SK-MEL-5 (cell line): Measurements from ENCODE around the gene PEX14. TPM values are rescaled to one million over a fixed set of nuclear protein-coding genes. Genes with fewer than 3 reads are reported as not detected.
"Not testable (repeated sequence)": the region's sequence is repeated elsewhere in the genome, so short reads cannot be mapped to it uniquely, and the experiment has no call there.

Experiments used
- DNase-seq: peaks from one replicate; pipeline ENCODE4 v3.0.0-alpha.2; 2016; ENCODE audit warnings: low read depth, low spot score
- in situ Hi-C: cut with HindIII; loops from 2 replicates; pipeline ENCODE4 v1.10.0; 2016; ENCODE audit warnings: low sequenced_read_pairs, high pct_unique_total_duplicates, low pct_unique_long_range_greater_than_20kb
- total RNA-seq: library from RNA; depleted of rRNA; stranded (reverse); fragments of >200 nt; shearing (Covaris generic); gene quantifications from 2 replicates; pipeline ENCODE4 v1.2.3, GENCODE V29; 2014

The PEX14 gene
- total RNA-seq, 1 experiment from 2014 or later: 9.7 TPM

DNA sequence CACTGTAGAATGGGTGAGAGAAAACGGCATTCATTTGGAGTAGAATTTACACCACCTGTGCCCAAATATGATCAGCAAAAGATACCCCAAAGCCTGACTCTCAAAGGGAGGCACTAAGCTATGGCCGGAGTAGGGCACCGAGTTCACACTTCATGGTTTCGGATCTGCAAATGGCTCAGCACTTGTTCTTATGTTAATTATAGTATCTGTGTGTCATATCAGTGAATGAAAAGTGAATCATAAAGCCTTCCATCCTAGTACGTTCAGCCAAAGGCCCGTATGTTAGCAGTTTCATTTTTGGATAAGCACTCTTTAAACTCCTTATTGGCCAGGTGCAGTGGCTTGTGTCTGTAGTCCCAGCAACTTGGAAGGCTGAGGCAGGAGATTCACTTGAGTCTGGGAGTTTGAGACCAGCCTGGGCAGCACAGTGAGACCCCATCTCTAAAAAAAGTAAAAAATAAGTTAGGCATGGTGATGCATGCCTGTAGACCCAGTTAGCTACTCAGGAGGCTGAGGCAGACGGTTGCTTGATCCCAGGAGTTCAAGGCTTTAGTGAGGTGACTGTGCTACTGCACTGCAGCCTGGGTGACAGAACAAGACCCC lies 29.9 kb upstream of the PEX14 start:
- in situ Hi-C loops: no loop called here
- DNase-seq: no peak

DNA sequence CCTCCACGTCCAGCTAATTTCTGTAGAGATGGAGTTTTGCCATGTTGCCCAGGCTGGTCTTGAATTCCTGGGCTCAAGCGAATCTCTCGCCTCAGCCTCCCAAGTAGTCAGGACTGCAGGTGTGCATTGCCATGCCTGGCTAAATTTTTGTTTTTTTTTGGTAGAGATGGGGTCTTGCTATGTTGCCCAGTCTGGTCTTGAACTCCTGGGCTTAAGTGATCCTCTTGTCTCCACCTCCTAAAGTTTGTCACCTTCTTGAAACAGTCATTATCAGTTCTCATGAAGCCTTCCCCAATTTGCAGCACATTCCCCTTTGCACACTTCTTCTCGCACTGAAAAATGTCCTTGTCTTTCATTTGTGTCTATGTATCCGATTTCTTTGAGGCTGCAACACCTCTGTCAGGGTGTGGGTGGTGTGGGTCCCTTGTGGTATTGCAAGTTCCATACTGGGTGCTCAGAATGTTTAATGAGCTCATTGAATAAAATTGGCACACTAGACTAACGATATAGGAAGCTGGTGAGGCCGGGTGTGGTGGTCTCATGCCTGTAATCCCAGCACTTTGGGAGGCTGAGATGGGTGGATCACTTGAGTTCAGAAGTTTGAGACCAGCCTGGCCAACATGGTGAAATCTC lies 27.8 kb upstream of the PEX14 start:
- in situ Hi-C loops: no loop called here
- DNase-seq: no peak

DNA sequence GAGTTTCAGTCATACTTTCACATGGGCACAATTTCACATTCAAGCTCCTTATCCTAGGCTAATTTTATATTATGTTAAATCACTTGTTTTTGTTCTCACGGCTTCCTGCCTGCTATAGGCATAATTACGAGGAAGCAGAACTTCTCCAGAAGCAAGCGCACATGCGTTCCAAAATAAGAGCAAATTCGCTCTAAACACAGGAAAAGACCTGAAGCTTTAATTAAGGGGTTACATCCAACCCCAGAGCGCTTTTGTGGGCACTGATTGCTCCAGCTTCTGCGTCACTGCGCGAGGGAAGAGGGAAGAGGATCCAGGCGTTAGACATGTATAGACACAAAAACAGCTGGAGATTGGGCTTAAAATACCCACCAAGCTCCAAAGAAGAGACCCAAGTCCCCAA lies 25.0 kb upstream of the PEX14 start, which contains the start of gene CORT:
Gene CORT, plus strand, starts transcription at position 281 of the 400 bp plus-strand sequence. CDS start 193 bp downstream, outside the sequence.
- in situ Hi-C loops: no loop called here

DNA sequence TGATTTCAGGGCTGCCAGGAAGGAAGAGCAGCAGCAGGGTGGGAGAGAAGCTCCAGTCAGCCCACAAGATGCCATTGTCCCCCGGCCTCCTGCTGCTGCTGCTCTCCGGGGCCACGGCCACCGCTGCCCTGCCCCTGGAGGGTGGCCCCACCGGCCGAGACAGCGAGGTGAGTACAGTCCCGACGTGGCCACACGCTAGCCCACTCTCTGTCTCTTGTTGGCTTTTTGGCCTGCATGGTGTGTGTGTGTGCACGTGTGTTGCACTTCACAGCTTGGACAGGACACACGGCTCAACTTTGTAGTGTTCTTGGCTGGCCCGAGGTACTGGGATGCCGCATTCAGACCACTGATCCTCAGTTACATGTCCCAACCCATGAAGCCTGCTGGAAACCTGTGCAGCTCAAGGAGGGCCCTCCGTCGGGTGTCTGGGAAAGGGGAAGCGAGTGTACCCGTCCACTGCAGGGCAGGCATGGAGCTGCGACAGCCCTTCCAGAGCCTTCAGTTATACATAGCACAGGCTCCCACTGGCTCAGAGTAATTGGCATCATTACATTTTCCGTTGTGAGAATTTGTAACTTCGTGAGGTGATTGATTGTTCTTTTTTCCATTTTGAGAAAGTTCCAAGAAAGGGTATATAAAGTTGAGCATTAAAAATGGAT lies 24.5 kb upstream of the PEX14 start:
- in situ Hi-C loops: no loop called here
- no peak for DNase-seq

More for the DNA sequence above, 25.0 kb upstream of the PEX14 start, which contains the start of gene CORT:
- DNase-seq: no peak

DNA sequence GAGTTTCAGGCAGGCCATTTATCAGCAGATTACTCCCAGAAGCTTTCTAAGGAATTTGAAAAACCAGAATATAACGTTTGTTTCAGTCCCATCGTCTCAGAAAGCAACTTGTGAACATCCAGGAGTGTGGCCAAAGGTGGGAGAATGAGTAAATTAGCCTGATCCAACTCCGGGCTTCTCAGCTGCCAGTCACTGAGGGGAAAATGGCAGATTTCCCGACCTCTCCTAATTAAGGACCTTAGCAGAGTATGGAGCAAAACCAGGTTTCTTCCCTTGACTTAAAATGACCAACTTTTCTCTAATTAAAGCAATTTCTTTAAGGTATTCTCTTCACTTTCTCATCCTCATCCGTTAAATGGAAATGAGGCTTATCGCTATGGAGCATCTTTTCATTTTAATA lies 23.9 kb upstream of the PEX14 start:
- no peak for DNase-seq
- in situ Hi-C loops: no loop called here

DNA sequence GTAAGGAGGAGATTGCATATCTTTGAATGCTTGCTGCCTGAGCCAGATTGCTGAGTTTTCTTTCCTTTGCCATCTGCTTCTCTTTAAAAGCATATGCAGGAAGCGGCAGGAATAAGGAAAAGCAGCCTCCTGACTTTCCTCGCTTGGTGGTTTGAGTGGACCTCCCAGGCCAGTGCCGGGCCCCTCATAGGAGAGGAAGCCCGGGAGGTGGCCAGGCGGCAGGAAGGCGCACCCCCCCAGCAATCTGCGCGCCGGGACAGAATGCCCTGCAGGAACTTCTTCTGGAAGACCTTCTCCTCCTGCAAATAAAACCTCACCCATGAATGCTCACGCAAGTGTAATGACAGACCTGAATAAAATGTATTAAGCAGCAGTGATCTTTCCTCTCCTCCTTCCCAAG lies 23.5 kb upstream of the PEX14 start:
- in situ Hi-C loops: no loop called here
- DNase-seq: no peak

DNA sequence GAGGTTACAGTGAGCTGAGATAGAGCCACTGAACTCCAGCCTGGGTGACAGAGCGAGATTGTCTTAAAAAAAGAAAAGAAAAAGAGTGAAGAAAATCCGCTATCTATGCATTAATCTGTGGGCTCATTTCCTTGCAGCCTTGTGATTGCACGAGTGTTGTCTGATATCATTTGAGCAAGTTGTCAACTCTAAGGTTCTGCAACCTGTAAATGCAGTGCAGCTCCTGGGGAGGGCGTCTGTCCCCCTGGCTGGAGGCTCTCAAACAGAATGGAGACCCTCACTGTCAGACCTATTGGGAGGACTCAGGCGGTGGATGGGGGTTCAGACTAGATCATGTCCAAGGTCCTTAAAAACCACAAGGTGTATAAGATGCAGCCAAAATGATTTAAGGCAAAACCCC lies 18.7 kb upstream of the PEX14 start:
- in situ Hi-C loops: no loop called here
- DNase-seq: no peak

DNA sequence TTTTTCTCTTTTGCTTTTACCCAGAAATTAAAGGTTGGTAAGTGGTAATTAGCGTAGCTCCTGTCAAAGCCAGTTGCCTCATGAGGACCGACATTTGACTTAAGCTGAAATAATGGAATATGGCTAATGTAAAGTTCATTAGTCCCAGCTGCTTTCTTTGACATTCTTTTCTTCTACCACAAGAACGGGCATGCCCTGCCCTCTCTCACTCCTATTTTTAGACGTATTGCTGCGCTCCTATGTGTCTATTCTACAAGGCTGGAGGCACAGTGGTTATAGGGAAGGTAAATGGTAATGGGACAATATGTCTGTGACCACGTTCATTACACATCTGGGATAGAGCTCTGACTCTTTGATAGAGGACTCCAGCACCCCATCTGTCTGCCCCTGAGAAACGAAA lies 18.1 kb upstream of the PEX14 start:
- in situ Hi-C loops: no loop called here
- no peak for DNase-seq

DNA sequence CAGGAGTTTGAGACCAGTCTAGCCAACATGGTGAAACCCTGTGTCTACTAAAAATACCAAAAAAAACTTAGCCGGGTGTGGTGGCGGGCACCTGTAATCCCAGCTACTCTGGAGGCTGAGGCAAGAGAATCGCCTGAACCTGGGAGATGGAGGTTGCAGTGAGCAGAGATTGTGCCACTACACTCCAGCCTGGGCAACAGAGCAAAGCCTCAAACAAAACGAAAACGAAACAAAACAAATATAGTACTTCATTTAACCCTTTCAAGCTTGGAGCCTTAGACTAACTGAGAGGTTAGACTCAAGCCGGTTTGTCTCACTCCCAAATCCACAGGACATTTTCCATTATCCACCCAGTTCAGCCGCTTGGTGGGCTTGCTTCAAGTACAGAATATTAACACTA lies 17.3 kb upstream of the PEX14 start:
- in situ Hi-C loops: not testable (repeated sequence)

DNA sequence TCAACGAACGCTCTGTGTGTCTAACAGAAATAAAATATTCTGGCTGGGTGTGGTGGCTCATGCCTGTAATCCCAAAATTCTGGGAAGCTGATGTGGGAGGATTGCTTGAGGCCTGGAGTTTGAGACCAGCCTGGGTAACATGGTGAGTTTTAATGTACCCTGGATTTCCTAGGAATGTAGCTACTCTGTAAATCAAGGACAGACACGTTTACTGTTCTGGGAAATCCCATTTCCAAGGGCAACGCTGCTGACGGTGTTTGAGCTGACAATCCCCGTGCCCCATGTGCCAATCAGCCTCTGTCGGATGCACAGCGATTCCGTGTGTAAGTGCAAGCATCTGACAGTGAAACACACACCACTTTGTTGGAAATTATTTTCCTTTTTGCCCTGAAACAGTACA lies 16.9 kb upstream of the PEX14 start:
- in situ Hi-C loops: no loop called here

More for the DNA sequence above, 17.3 kb upstream of the PEX14 start:
- not testable (repeated sequence) for DNase-seq

DNA sequence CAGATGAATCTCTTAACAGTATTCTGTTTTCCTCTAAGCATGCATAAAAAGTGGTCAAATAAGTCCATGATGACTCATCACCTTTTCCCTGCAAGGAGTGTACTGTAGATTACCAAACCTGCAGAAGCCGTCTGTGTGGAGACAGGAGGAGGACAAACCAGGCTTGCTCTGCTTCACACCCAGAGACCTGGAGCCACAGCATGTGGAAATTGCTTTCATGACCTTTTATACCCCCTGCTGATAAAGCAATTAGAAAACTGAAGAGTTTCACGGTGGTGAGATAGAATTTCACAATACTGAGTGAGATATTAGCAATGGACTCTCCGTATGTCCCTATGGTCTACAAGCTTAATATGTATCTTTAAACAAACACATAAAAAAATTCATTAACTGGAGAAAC lies 15.6 kb upstream of the PEX14 start:
- DNase-seq: no peak
- in situ Hi-C loops: no loop called here

More for the DNA sequence above, 16.9 kb upstream of the PEX14 start:
- DNase-seq: no peak

DNA sequence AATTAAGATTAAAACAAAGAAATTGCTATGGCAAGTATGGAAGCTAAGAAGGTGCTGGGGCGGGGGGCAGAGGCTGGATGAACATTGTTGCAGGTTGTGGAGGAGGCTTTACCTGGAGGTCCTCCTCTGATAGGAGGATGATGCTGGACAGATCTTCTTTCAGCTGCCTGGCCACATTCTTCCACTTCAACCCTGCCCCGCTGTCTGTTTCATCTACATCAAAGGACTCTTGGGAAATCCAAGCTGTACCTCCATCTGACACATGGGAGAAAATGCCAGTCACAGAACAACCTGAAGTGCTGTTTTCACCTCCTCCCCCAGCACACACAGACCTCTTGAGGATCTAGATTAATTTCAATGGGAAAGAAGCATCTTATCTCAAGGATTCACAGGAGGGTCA lies 7.7 kb upstream of the PEX14 start:
- DNase-seq: no peak
- in situ Hi-C loops: no loop called here

DNA sequence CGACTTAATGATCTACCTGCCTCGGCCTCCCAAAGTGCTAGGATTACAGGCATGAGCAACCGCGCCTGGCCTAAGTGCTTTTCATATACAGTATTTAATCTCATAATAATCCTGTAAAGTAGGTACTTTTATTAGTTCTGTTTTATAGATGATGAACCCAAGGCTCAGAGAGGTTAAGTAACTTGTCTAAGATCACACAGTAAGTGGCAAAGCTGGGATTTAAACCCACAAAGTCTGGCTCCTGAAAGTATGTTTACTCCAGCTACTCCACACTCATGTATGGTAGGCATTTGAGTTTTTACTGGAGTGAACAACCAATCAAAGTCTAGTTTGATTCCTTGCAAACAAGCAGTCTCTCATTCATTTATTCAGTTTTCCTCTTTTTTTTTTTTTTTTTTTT lies 4.7 kb upstream of the PEX14 start:
- DNase-seq: no peak
- in situ Hi-C loops: no loop called here

DNA sequence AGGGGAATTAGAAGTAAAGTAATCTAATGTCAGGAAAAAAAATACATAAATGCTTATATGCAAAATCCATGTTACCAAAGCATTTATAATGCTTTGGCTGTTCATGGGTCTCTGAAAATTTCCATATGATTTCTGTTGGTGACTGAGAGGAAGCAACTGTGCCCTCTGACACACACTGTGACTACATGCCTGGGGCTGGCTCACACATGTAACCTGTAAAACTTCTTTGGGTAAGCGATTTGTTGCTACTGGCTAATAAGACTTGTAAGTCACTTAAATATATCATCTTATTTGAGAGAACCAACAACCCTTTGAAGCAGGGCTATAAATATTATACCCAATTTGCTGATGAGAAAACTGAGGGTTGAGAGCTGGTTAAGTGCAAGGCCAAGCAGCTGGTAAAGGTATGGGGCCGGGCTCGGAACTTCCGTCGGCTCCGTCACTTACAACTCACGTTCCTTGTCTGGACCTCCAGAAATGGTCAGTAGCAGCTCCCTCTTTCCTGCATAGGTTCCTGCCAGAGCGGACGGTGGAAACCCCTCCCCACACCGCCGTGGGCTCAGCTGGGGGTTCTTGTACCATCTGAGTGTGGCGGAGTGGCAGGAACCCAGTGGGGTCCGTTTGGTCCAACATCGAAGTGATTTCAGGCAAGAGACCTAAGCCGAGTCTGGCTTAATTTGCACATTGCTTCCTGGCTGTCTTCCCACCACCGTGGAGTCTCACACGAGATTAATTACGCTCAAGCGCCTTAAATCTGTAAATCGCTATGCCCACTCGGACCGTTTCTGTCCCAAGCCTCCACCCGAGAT lies 3.1 kb upstream of the PEX14 start:
- DNase-seq: no peak
- in situ Hi-C loops: no loop called here

DNA sequence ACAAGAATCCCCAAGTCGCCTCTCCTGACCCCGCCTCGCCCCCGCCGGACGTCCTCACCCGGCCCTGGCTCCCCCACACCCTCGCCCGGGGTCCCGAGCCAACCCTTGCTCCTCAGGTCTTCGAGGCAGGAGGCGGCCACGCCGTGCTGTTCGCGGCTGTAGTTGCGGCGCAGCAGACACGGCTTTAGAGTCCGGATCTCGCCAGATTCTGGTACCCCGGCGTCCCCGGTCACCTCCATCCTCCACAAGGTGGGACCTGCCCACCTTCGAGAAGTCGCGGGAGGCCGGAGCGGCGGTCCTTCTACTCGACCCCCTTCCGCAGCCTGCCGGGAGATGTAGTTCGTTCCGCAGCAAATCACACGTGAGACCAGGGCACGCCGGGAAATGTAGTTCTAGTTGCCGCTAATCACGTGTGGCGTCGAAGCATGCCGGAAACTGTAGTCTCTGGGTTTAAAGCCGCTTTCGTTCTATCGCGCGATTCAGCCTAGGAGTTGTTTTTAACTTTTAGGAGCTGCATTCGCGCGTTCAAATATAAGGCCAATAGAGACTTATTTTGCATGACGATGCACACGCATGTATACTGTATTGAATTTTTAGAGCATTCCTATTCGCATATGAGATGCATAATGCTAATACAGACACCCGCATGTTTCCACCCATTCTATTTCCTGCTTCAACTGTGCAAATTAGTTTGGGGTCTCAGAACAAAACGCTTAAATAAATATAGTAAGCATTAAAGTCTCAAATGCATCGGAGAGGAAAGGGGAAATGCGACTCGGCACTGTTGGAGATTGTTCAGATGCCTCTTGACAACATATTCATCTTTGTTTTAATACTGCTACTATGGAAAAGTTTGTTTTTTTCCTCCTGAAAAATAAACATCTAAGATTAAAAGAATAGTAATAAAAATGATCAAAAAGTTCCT lies 2.3 kb upstream of the PEX14 start, which contains the start of gene DFFA:
Gene DFFA, minus strand, starts transcription at position 310 of the 925 bp plus-strand sequence. Its CDS starts 71 bp downstream, at position 239.
- in situ Hi-C loops: no loop called here
- peak; percentile 96 for DNase-seq

DNA sequence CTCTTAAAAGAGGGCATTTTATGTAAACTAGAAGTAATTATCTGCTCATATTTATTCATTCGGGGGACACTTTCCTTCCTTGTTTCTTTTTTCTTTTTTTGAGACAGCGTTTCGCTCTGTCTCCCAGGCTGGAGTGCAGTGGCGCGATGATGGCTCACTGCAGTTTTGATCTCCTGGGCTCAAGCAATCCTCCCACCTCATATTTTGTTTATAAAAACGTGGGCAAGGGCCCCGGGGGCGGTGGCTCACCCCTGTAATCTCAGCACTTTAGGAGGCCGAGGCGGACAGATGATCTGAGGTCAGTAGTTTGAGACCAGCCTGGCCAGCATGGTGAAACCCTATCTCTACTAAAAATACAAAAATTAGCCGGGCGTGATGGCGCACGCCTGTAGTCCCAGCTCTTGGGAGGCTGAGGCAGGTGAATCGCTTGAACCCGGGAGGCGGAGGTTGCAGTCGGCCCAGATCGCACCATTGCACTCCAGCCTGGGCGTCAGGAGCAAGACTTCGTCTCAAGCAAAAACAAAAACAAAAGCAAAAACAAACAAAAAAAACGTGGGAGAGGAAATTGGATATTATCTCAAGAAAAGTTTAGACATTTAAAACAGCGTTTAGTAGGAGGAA lies 1.5 kb upstream of the PEX14 start:
- DNase-seq: no peak
- in situ Hi-C loops: no loop called here

DNA sequence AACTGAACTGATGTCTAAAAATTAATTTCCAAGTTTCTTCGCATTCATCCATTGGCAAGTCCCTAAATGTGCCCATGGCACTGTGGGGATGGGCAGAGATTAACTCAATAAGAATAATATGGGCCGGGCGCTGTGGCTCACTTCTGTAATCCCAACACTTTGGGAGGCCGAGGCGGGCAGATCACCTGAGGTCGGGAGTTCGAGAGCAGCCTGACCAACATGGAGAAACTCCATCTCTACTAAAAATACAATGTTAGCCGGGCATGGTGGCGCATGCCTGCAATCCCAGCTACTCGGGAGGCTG lies 489 bp upstream of the PEX14 start:
- DNase-seq, in situ Hi-C loops: not testable (repeated sequence)
